ENCODE data around the gene CUL3. TPM values are rescaled to one million over a fixed set of nuclear protein-coding genes. Genes with fewer than 3 reads are reported as not detected.

The CUL3 gene
- total and polyA plus RNA-seq, 2 of the 13 experiments (the other 11 are each of a cell fraction or from before 2014, with no cell fraction given) = 33.2 to 62.3 TPM

- no peak for TF ChIP-seq ZNF883 (CRISPR knock-in tag; IDR thresholded peaks at IDR 0.05; ENCODE audit: not compliant biosample characterization)
- TF ChIP-seq ZSCAN21 (CRISPR knock-in tag; IDR thresholded peaks at IDR 0.05; ENCODE audit: borderline replicate concordance) = peak; percentile 48; the same call in 1 of the 2 replicates
- no peak for TF ChIP-seq ZBTB42 (CRISPR knock-in tag; IDR thresholded peaks at IDR 0.05)
- TF ChIP-seq ZNF619 (CRISPR knock-in tag; IDR thresholded peaks at IDR 0.05) = peak; percentile 85
- peak; percentile 84; the same call in 1 of the 2 replicates for TF ChIP-seq KMT2A (CRISPR knock-in tag; IDR thresholded peaks at IDR 0.05)
- TF ChIP-seq ZNF30 (CRISPR knock-in tag; IDR thresholded peaks at IDR 0.05) = no peak
- no peak; the same call in 1 of the 2 replicates for TF ChIP-seq ZNF709 (CRISPR knock-in tag; IDR thresholded peaks at IDR 0.05)
- TF ChIP-seq, protein P1, sequence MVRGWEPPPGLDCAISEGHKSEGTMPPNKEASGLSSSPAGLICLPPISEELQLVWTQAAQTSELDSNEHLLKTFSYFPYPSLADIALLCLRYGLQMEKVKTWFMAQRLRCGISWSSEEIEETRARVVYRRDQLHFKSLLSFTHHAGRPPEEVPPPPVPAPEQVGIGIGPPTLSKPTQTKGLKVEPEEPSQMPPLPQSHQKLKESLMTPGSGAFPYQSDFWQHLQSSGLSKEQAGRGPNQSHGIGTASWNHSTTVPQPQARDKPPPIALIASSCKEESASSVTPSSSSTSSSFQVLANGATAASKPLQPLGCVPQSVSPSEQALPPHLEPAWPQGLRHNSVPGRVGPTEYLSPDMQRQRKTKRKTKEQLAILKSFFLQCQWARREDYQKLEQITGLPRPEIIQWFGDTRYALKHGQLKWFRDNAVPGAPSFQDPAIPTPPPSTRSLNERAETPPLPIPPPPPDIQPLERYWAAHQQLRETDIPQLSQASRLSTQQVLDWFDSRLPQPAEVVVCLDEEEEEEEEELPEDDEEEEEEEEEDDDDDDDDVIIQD (CRISPR knock-in tag; IDR thresholded peaks at IDR 0.05; ENCODE audit: low read depth) = peak; percentile 100
- no peak for TF ChIP-seq NFE2L2 (IDR thresholded peaks at IDR 0.05; ENCODE audit: low read length)
- peak; percentile 46; the same call in 1 of the 2 replicates for TF ChIP-seq ISL2 (CRISPR knock-in tag; IDR thresholded peaks at IDR 0.05)
- TF ChIP-seq HNF1B (CRISPR knock-in tag; IDR thresholded peaks at IDR 0.05) = peak; percentile 40
- TF ChIP-seq ZNF343 (CRISPR knock-in tag; IDR thresholded peaks at IDR 0.05) = no peak
- peak; percentile 61; the same call in 1 of the 2 replicates for TF ChIP-seq PHF20 (CRISPR knock-in tag; IDR thresholded peaks at IDR 0.05)
- no peak for TF ChIP-seq ZNF33A (CRISPR knock-in tag; IDR thresholded peaks at IDR 0.05; ENCODE audit: borderline replicate concordance)
- peak; percentile 5; the same call in 1 of the 2 replicates for TF ChIP-seq RARA (CRISPR knock-in tag; IDR thresholded peaks at IDR 0.05)
- TF ChIP-seq, protein P2, sequence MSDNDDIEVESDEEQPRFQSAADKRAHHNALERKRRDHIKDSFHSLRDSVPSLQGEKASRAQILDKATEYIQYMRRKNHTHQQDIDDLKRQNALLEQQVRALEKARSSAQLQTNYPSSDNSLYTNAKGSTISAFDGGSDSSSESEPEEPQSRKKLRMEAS (IDR thresholded peaks at IDR 0.05) = peak; percentile 80
- TF ChIP-seq ZNF543 (CRISPR knock-in tag; IDR thresholded peaks at IDR 0.05) = peak; percentile 62; the same call in 1 of the 2 replicates
- TF ChIP-seq DPF2 (CRISPR knock-in tag; IDR thresholded peaks at IDR 0.05; ENCODE audit: borderline replicate concordance, low read depth) = no peak
- no peak for TF ChIP-seq TP53 (CRISPR knock-in tag; conservative IDR thresholded peaks at IDR 0.05)
- 0 out of 4 replicates have a peak, but pooled peaks have one; percentile 29 to 30 for TF ChIP-seq EP300 (IDR thresholded peaks at IDR 0.05; ENCODE audit: low read depth in 2 of 2, low read length in 2 of 2)
- no peak; the same call in 1 of the 2 replicates for TF ChIP-seq EP300 (CRISPR knock-in tag; IDR thresholded peaks at IDR 0.05; ENCODE audit: borderline replicate concordance)
- peak; percentile 29; the same call in 1 of the 2 replicates for TF ChIP-seq EHMT2 (IDR thresholded peaks at IDR 0.05; ENCODE audit: borderline replicate concordance, low read depth, low read length)
- TF ChIP-seq ZBTB2 (CRISPR knock-in tag; IDR thresholded peaks at IDR 0.05; ENCODE audit: low read depth) = peak; percentile 78
- TF ChIP-seq ZNF839 (CRISPR knock-in tag; IDR thresholded peaks at IDR 0.05; ENCODE audit: borderline replicate concordance) = no peak
Observed at GRCh38 chr2:224585211-224586088, at the start of gene CUL3 (continued).
